ENCODE results near the gene OOSP4A.

GRCh38 chr11:59992425-59992824, 28.6 kb downstream of the OOSP4A start:
- TF ChIP-seq CTCF (conservative IDR thresholded peaks at IDR 0.05; ENCODE audit: low read depth, low read length): no peak
- no peak for TF ChIP-seq EZH2phosphoT487 (IDR thresholded peaks at IDR 0.05; ENCODE audit: borderline replicate concordance, low read length)
- no peak for TF ChIP-seq EZH2 (IDR thresholded peaks at IDR 0.05; ENCODE audit: low read length, unreplicated experiment)

Data from PC-3 (cell line).